PFSK-1 (cell line): Measurements from ENCODE around the gene FGFR2.

Experiments
- POLR2AphosphoS5 ChIP-seq: IDR thresholded peaks from 2 replicates; pipeline ENCODE4 v1.6.1; 2012; ENCODE audit warnings: low read depth, mild to moderate bottlenecking, control low read depth, low read length, moderate library complexity
- SIN3A ChIP-seq: IDR thresholded peaks from 2 replicates; pipeline ENCODE4 v1.6.1; 2012; ENCODE audit warnings: mild to moderate bottlenecking, low read length, moderate library complexity, borderline replicate concordance; ENCODE audit not compliant: insufficient read depth
- TAF1 ChIP-seq: IDR thresholded peaks from 2 replicates; pipeline ENCODE4 v1.6.1; 2012; ENCODE audit warnings: low read length, control low read depth, borderline replicate concordance; ENCODE audit not compliant: insufficient read depth

GRCh38 chr10:121437596-121437995 is 160.6 kb downstream of the FGFR2 start:
- TF ChIP-seq SIN3A: no peak
- no peak for TF ChIP-seq TAF1
- TF ChIP-seq POLR2AphosphoS5: no peak
